Lung (tissue), 12 donors: Measurements from ENCODE around the gene RIPOR2. TPM values are rescaled to one million over a fixed set of nuclear protein-coding genes. Genes with fewer than 3 reads are reported as not detected.

Source experiments
- ATAC-seq: fragments of 200-7000 bp; cut with Tn5 transposase; one replicate; pipeline ENCODE4 v1.9.1; 2020; ENCODE audit warnings: moderate number of reproducible peaks; ENCODE audit not compliant: insufficient read depth, low FRiP score
- DNase-seq, 3 donors: peaks; one replicate each; pipeline ENCODE4 v3.0.0-alpha.2; 2013 to 2017
- H3K27ac ChIP-seq, 2 donors: one replicate each; pipeline ENCODE4 v1.5.1; 2013; ENCODE audit warnings: mild to moderate bottlenecking in 2 of 2, moderate library complexity in 2 of 2, control low read depth in 1 of 2, inconsistent platforms in 1 of 2, low read depth in 1 of 2, low read length in 1 of 2
- H3K27me3 ChIP-seq, 3 donors: one replicate each; pipeline ENCODE4 v1.5.1; 2013; ENCODE audit warnings: low read length in 2 of 3; ENCODE audit not compliant: control insufficient read depth in 3 of 3, insufficient read depth in 3 of 3
- H3K36me3 ChIP-seq, 4 donors: one replicate each; pipeline ENCODE4 v1.5.1; 2013; ENCODE audit warnings: low read length in 4 of 4, mild to moderate bottlenecking in 1 of 4, moderate library complexity in 1 of 4; ENCODE audit not compliant: control insufficient read depth in 4 of 4, insufficient read depth in 4 of 4
- H3K4me1 ChIP-seq, 5 donors: one replicate each; pipeline ENCODE4 v1.5.1; 2013; ENCODE audit warnings: low read length in 5 of 5, mild to moderate bottlenecking in 2 of 5, moderate library complexity in 1 of 5; ENCODE audit not compliant: control insufficient read depth in 5 of 5, insufficient read depth in 5 of 5
- H3K4me3 ChIP-seq: one replicate; pipeline ENCODE4 v1.5.1; 2013; ENCODE audit warnings: mild to moderate bottlenecking, control low read depth, moderate library complexity
- H3K9ac ChIP-seq, 2 donors: one replicate each; pipeline ENCODE4 v1.5.1; 2013; ENCODE audit warnings: low read length in 2 of 2, control low read depth in 1 of 2; ENCODE audit not compliant: insufficient read depth in 1 of 2
- H3K9me3 ChIP-seq, 4 donors: one replicate each; pipeline ENCODE4 v1.5.1; 2013; ENCODE audit warnings: low read length in 3 of 4, mild to moderate bottlenecking in 1 of 4, moderate library complexity in 1 of 4; ENCODE audit not compliant: control insufficient read depth in 4 of 4, insufficient read depth in 3 of 4
- CTCF ChIP-seq: IDR thresholded peaks from 2 replicates; pipeline ENCODE4 v1.5.1; 2012; ENCODE audit warnings: mild to moderate bottlenecking; ENCODE audit errors: control extremely low read depth, extremely low read depth
- WGBS, 2 donors: extraction: QIAGEN DNeasy Blood & Tissue Kit; methylation state at CpG; one replicate each; pipeline ENCODE4 v1.1.7; 2013; 5-methylcytosine and 5-hydroxymethylcytosine counted together
- polyA plus RNA-seq, 2 donors: library from polyadenylated mRNA; stranded (reverse); fragments of 200-250 nt; gene quantifications; one replicate each; pipeline ENCODE4 v1.2.1, GENCODE V29; 2013
- total RNA-seq, 2 donors: library from RNA; depleted of rRNA in 1 of 2; stranded (reverse); fragments of >200 nt in 1 of 2; gene quantifications; one replicate each; pipeline ENCODE4 v1.2.1, GENCODE V29; 2014 to 2021
- donor health status: control.
- donor health status: control.
- donor health status: Bipolar disorder and iron deficiency.
- donor health status: healthy.
- donor health status: DM: yes; HTN: yes; CAD: no.

The RIPOR2 gene
- total and polyA plus RNA-seq, 4 donors, result 7.9 to 97.6 (median 42.7) TPM

GRCh38 chr6:24849713-24850112 is 86.0 kb downstream of the RIPOR2 start:
- Histone ChIP-seq H3K4me3 (no peak overlapping the region), H3K27ac (no peak overlapping the region), H3K9me3 (peaks cover 0 to 3% (median 0%) of the 10 kb centered on the region in 4 donors), H3K9ac (no peak overlapping the region), H3K27me3 (no peaks in the 10 kb centered on the region), H3K4me1 (no peaks in the 10 kb centered on the region), H3K36me3 (peaks cover 0 to 11% (median 0%) of the 10 kb centered on the region in 4 donors)
- TF ChIP-seq CTCF, result no peak
- WGBS, 2 donors, result 93% methylated on average over 7 of the region's 7 CpGs
- DNase-seq (no peak), ATAC-seq (no peak)

GRCh38 chr6:24848461-24848860 is 87.3 kb downstream of the RIPOR2 start:
- no peak for TF ChIP-seq CTCF
- Histone ChIP-seq H3K4me3 (no peak overlapping the region), H3K27ac (no peak overlapping the region), H3K27me3 (no peaks in the 10 kb centered on the region), H3K4me1 (peaks cover 0 to 3% (median 0%) of the 10 kb centered on the region in 5 donors), H3K9ac (no peak overlapping the region), H3K36me3 (peaks cover 0 to 11% (median 0%) of the 10 kb centered on the region in 4 donors), H3K9me3 (peaks cover 0 to 3% (median 0%) of the 10 kb centered on the region in 4 donors)
- WGBS, 2 donors, result 95 to 97% methylated on average over 4 of the region's 4 CpGs
- no peak for DNase-seq
- ATAC-seq, result no peak

- H3K9me3 ChIP-seq, result peaks cover 0 to 3% (median 0%) of the 10 kb centered on the region in 4 donors
- TF ChIP-seq CTCF, result no peak
- no peak overlapping the region for H3K4me3 ChIP-seq
- no peaks in the 10 kb centered on the region for H3K27me3 ChIP-seq
- H3K36me3 ChIP-seq, result peaks cover 0 to 16% (median 0%) of the 10 kb centered on the region in 4 donors
- H3K4me1 ChIP-seq, result peaks cover 0 to 3% (median 0%) of the 10 kb centered on the region in 5 donors
- H3K9ac ChIP-seq, result no peak overlapping the region
- WGBS, 2 donors, result 72 to 82% methylated on average over 7 of the region's 7 CpGs
- no peak for ATAC-seq
- no peak overlapping the region for H3K27ac ChIP-seq
- no peak for DNase-seq
These were observed 88.4 kb downstream of the RIPOR2 start for GRCh38 chr6:24847402-24847801.

GRCh38 chr6:24845578-24845977 is 90.2 kb downstream of the RIPOR2 start:
- peaks cover 0 to 3% (median 0%) of the 10 kb centered on the region in 4 donors for H3K9me3 ChIP-seq
- no peaks in the 10 kb centered on the region for H3K27me3 ChIP-seq
- TF ChIP-seq CTCF, result no peak
- peaks cover 0 to 17% (median 0%) of the 10 kb centered on the region in 4 donors for H3K36me3 ChIP-seq
- no peak overlapping the region for H3K27ac ChIP-seq
- DNase-seq, result no peak
- H3K9ac ChIP-seq, result no peak overlapping the region
- H3K4me3 ChIP-seq, result no peak overlapping the region
- no peak for ATAC-seq
- H3K4me1 ChIP-seq, result peaks cover 0 to 3% (median 0%) of the 10 kb centered on the region in 5 donors
- 88 to 89% methylated on average over 4 of the region's 4 CpGs for WGBS, 2 donors
